GM23338 (cell line): ENCODE results near the gene ACTR8. TPM values are rescaled to one million over a fixed set of nuclear protein-coding genes. Genes with fewer than 3 reads are reported as not detected.

ENCODE experiments used
- ATAC-seq: fragments of 200-7000 bp; cut with Tn5 transposase; 3 replicates; pipeline ENCODE4 v1.9.1; 2020
- DNase-seq: peaks from one replicate; pipeline ENCODE4 v3.0.0-alpha.2; 2015; ENCODE audit warnings: low spot score
- H2AFZ ChIP-seq: fragments of 200-600 bp; sonication (generic); 2 replicates; pipeline ENCODE4 v1.8.0; 2016; ENCODE audit warnings: antibody characterized with exemption, mild to moderate bottlenecking, moderate library complexity
- H3F3A ChIP-seq: fragments of 200-600 bp; sonication (generic); replicated peaks from 2 replicates; pipeline ENCODE4 v1.8.0; 2017; ENCODE audit warnings: antibody characterized with exemption, mixed run types, low read depth
- H3K27ac ChIP-seq: fragments of 200-600 bp; sonication (generic); 2 replicates; pipeline ENCODE4 v1.6.1; 2016; ENCODE audit warnings: low read depth
- H3K27me3 ChIP-seq: fragments of 200-600 bp; sonication (generic); 2 replicates; pipeline ENCODE4 v1.8.0; 2016; ENCODE audit warnings: mild to moderate bottlenecking, mixed run types, moderate library complexity; ENCODE audit not compliant: insufficient read depth
- H3K36me3 ChIP-seq: fragments of 200-600 bp; sonication (generic); 2 replicates; pipeline ENCODE4 v1.8.0; 2016; ENCODE audit warnings: mild to moderate bottlenecking; ENCODE audit not compliant: insufficient read depth
- H3K4me1 ChIP-seq: fragments of 200-600 bp; sonication (generic); 2 replicates; pipeline ENCODE4 v1.8.0; 2016; ENCODE audit warnings: mild to moderate bottlenecking, moderate library complexity; ENCODE audit not compliant: insufficient read depth
- H3K4me2 ChIP-seq: fragments of 200-600 bp; sonication (generic); 2 replicates; pipeline ENCODE4 v1.7.1; 2017; ENCODE audit warnings: mixed run types
- H3K4me3 ChIP-seq: fragments of 200-600 bp; sonication (generic); 2 replicates; pipeline ENCODE4 v1.6.1; 2016; ENCODE audit warnings: mixed run types
- H3K79me2 ChIP-seq: fragments of 200-600 bp; sonication (generic); replicated peaks from 2 replicates; pipeline ENCODE4 v1.8.0; 2017; ENCODE audit warnings: mild to moderate bottlenecking; ENCODE audit not compliant: insufficient read depth
- H3K9me2 ChIP-seq: fragments of 200-600 bp; sonication (generic); 2 replicates; pipeline ENCODE4 v1.8.0; 2017; ENCODE audit not compliant: insufficient read depth
- H4K20me1 ChIP-seq: fragments of 200-600 bp; sonication (generic); replicated peaks from 2 replicates; pipeline ENCODE4 v1.8.0; 2017; ENCODE audit warnings: mild to moderate bottlenecking; ENCODE audit not compliant: insufficient read depth
- H3K27ac Mint-ChIP-seq: 2 replicates; pipeline ENCODE4 v1.8.0; 2020; ENCODE audit warnings: inconsistent platforms, mild to moderate bottlenecking, moderate library complexity, mixed read lengths
- H3K27me3 Mint-ChIP-seq: 3 replicates; pipeline ENCODE4 v1.8.0; 2022; ENCODE audit warnings: low read depth, mild to moderate bottlenecking, moderate library complexity, mixed read lengths, inconsistent platforms; ENCODE audit not compliant: insufficient read depth, poor library complexity
- H3K36me3 Mint-ChIP-seq: 3 replicates; pipeline ENCODE4 v1.8.0; 2021; ENCODE audit warnings: low read depth, mild to moderate bottlenecking, inconsistent platforms, moderate library complexity, mixed read lengths
- H3K4me1 Mint-ChIP-seq: 3 replicates; pipeline ENCODE4 v1.8.0; 2020; ENCODE audit warnings: mild to moderate bottlenecking, inconsistent platforms, mixed read lengths
- H3K4me3 Mint-ChIP-seq: 3 replicates; pipeline ENCODE4 v1.8.0; 2021; ENCODE audit warnings: moderate library complexity, mild to moderate bottlenecking, inconsistent platforms, mixed read lengths
- H3K9me3 Mint-ChIP-seq: 3 replicates; pipeline ENCODE4 v1.8.0; 2020; ENCODE audit warnings: moderate library complexity, mild to moderate bottlenecking, inconsistent platforms, mixed read lengths
- CREB1 ChIP-seq: fragments of 250-450 bp; sonication (Bioruptor Pico); IDR thresholded peaks from 2 replicates; pipeline ENCODE4 v1.5.0; 2020; ENCODE audit warnings: low read depth, mild to moderate bottlenecking, moderate library complexity
- CTCF ChIP-seq, 2 experiments: fragments of 200-600 bp in 1 of 2; sonication (generic) in 1 of 2; conservative IDR thresholded peaks; 2 replicates each; pipeline versions ENCODE4 v1.5.1 to v1.6.1; 2016 to 2017; ENCODE audit warnings: antibody characterized with exemption in 2 of 2, low read depth in 2 of 2, mild to moderate bottlenecking in 2 of 2, moderate library complexity in 1 of 2
- ETS1 ChIP-seq: IDR thresholded peaks from 2 replicates; pipeline ENCODE4 v1.6.1; 2016; ENCODE audit warnings: antibody characterized with exemption
- EZH2 ChIP-seq: fragments of 200-600 bp; sonication (generic); IDR thresholded peaks from one replicate; pipeline ENCODE4 v1.8.0; 2017; ENCODE audit warnings: antibody characterized with exemption, mild to moderate bottlenecking, low read depth; ENCODE audit not compliant: unreplicated experiment
- EZH2phosphoT487 ChIP-seq: fragments of 200-600 bp; sonication (generic); IDR thresholded peaks from one replicate; pipeline ENCODE4 v1.8.1; 2018; ENCODE audit warnings: antibody characterized with exemption; ENCODE audit not compliant: unreplicated experiment
- JUNB ChIP-seq: IDR thresholded peaks from one replicate; pipeline ENCODE4 v1.6.1; 2016; ENCODE audit warnings: antibody characterized with exemption; ENCODE audit not compliant: unreplicated experiment
- NANOG ChIP-seq: IDR thresholded peaks from 2 replicates; pipeline ENCODE4 v1.6.1; 2016; ENCODE audit warnings: antibody characterized with exemption, borderline replicate concordance
- POLR2AphosphoS5 ChIP-seq: IDR thresholded peaks from 2 replicates; pipeline ENCODE4 v1.6.1; 2016; ENCODE audit warnings: antibody characterized with exemption, low read depth
- REST ChIP-seq: IDR thresholded peaks from one replicate; pipeline ENCODE4 v1.6.1; 2018; ENCODE audit warnings: antibody characterized with exemption; ENCODE audit not compliant: unreplicated experiment
- STAT1 ChIP-seq: IDR thresholded peaks from one replicate; pipeline ENCODE4 v1.6.1; 2016; ENCODE audit warnings: antibody characterized with exemption; ENCODE audit not compliant: unreplicated experiment
- ZNF114 ChIP-seq: fragments of 250-450 bp; sonication (Bioruptor Pico); IDR thresholded peaks from 2 replicates; pipeline ENCODE4 v1.5.0; 2020; ENCODE audit warnings: mild to moderate bottlenecking, moderate library complexity
- ZNF331 ChIP-seq: fragments of 250-450 bp; sonication (Bioruptor Pico); IDR thresholded peaks from 2 replicates; pipeline ENCODE4 v1.5.0; 2020; ENCODE audit warnings: low read depth, mild to moderate bottlenecking, moderate library complexity
- polyA plus RNA-seq: library from polyadenylated mRNA; unstranded; fragments of >200 nt; fragmentation: Nextera tagmentation; extraction: Ambion mirVana; gene quantifications from 2 replicates; pipeline ENCODE4 v1.2.1, GENCODE V29; 2016
- total RNA-seq: library from RNA; depleted of rRNA; stranded (reverse); fragments of >200 nt; shearing (Covaris generic); gene quantifications from 2 replicates; pipeline ENCODE4 v1.2.3, GENCODE V29; 2014

Gene ACTR8
- total and polyA plus RNA-seq, 2 experiments from 2014 or later, result 19.8 to 23.0 TPM

GRCh38 chr3:53862241-53862640 lies 19.7 kb downstream of the ACTR8 start:
- no peaks in the 10 kb centered on the region for H3K79me2 ChIP-seq
- no peaks in the 10 kb centered on the region for H3K4me1 ChIP-seq
- peaks cover 5% of the 10 kb centered on the region; the same call in 1 of the 2 replicates for H3K36me3 ChIP-seq
- no peaks in the 10 kb centered on the region for H3K27me3 ChIP-seq
- DNase-seq (no peak), ATAC-seq (no peak)
- no peak overlapping the region for H3K27ac ChIP-seq
- no peaks in the 10 kb centered on the region for H3K9me2 ChIP-seq
- H4K20me1 ChIP-seq, result no peaks in the 10 kb centered on the region; the same call in 1 of the 2 replicates
- H3K4me3 ChIP-seq, result no peak overlapping the region
- TF ChIP-seq ETS1 (no peak), EZH2 (no peak), NANOG (no peak), CREB1 (CRISPR knock-in tag) (no peak), ZNF114 (CRISPR knock-in tag) (no peak), CTCF (conservative IDR thresholded peaks at IDR 0.05; ENCODE audit: low read depth in 2 of 2) (no peak), EZH2phosphoT487 (no peak), REST (no peak), POLR2AphosphoS5 (no peak), JUNB (no peak), ZNF331 (CRISPR knock-in tag) (no peak), STAT1 (no peak)
- H3F3A ChIP-seq, result no peaks in the 10 kb centered on the region
- Mint-ChIP-seq H3K4me3 (no peak overlapping the region), H3K27me3 (no peaks in the 10 kb centered on the region), H3K4me1 (no peaks in the 10 kb centered on the region), H3K27ac (no peak overlapping the region), H3K9me3 (no peaks in the 10 kb centered on the region), H3K36me3 (peaks cover 34% of the 10 kb centered on the region)
- H3K4me2 ChIP-seq, result no peak overlapping the region
- no peak overlapping the region for H2AFZ ChIP-seq
